IMR-90 (cell line): ENCODE measurements around the gene KLK1. TPM values are rescaled to one million over a fixed set of nuclear protein-coding genes. Genes with fewer than 3 reads are reported as not detected.

Experiments
- ATAC-seq: fragments of 200-7000 bp; cut with Tn5 transposase; 2 replicates; pipeline ENCODE4 v1.9.1; 2020; ENCODE audit warnings: low read depth, mild to moderate bottlenecking, moderate library complexity
- BruUV-seq: library from RNA; stranded (reverse); fragments of 400-500 nt; replicated peaks from 2 replicates; lab custom pipeline; 2021; lab: Mats Ljungman, UMichigan
- CTCF ChIA-PET: fragments of 300-600 bp; formaldehyde crosslinking; extraction: SDS; loops from one replicate; lab custom pipeline; 2021; ENCODE audit warnings: antibody characterized with exemption; lab: Yijun Ruan, JAX
- POLR2A ChIA-PET: fragments of 300-600 bp; sonication (Branson Sonifier 250); formaldehyde crosslinking; loops from one replicate; lab custom pipeline; 2022; ENCODE audit warnings: antibody characterized with exemption; ENCODE audit not compliant: unreplicated experiment; lab: Charles Lee
- DNase-seq: peaks from one replicate; pipeline ENCODE4 v3.0.0; 2013
- H2AFZ ChIP-seq: replicated peaks from 2 replicates; pipeline ENCODE3; 2013; ENCODE audit warnings: low read length, mild to moderate bottlenecking; ENCODE audit not compliant: poor library complexity
- H2AK5ac ChIP-seq: 2 replicates; pipeline ENCODE4 v1.6.1; 2013; ENCODE audit warnings: low read depth, low read length, inconsistent platforms
- H2AK9ac ChIP-seq: replicated peaks from 2 replicates; pipeline ENCODE3; 2013; ENCODE audit warnings: mild to moderate bottlenecking, low read depth, low read length, moderate library complexity; ENCODE audit not compliant: poor library complexity
- H2BK120ac ChIP-seq: 2 replicates; pipeline ENCODE4 v1.6.1; 2013; ENCODE audit warnings: low read depth, low read length, inconsistent platforms
- H2BK15ac ChIP-seq: 3 replicates; pipeline ENCODE4 v1.6.1; 2013; ENCODE audit warnings: low read depth, low read length, inconsistent platforms
- H2BK20ac ChIP-seq: 2 replicates; pipeline ENCODE4 v1.6.1; 2013; ENCODE audit warnings: low read depth, mild to moderate bottlenecking, inconsistent platforms, low read length, moderate library complexity
- H2BK5ac ChIP-seq: 2 replicates; pipeline ENCODE4 v1.6.1; 2013; ENCODE audit warnings: mild to moderate bottlenecking, low read depth, low read length, inconsistent platforms; ENCODE audit not compliant: poor library complexity, severe bottlenecking
- H3K14ac ChIP-seq: replicated peaks from 2 replicates; pipeline ENCODE4 v1.6.1; 2013; ENCODE audit warnings: low read depth, low read length, inconsistent platforms
- H3K18ac ChIP-seq: 2 replicates; pipeline ENCODE4 v1.6.1; 2013; ENCODE audit warnings: low read depth, low read length, control low read depth
- H3K23ac ChIP-seq: 2 replicates; pipeline ENCODE4 v1.6.1; 2013; ENCODE audit warnings: low read depth, low read length, inconsistent platforms
- H3K27ac ChIP-seq: 2 replicates; pipeline ENCODE4 v1.5.1; 2013; ENCODE audit warnings: mild to moderate bottlenecking, control low read depth, low read length; ENCODE audit not compliant: insufficient read depth
- H3K27me3 ChIP-seq: 2 replicates; pipeline ENCODE4 v1.6.1; 2013; ENCODE audit warnings: low read length; ENCODE audit not compliant: control insufficient read depth, insufficient read depth
- H3K36me3 ChIP-seq: 2 replicates; pipeline ENCODE4 v1.6.1; 2013; ENCODE audit warnings: low read length, mixed read lengths; ENCODE audit not compliant: control insufficient read depth, insufficient read depth
- H3K4ac ChIP-seq: 2 replicates; pipeline ENCODE4 v1.6.1; 2013; ENCODE audit warnings: low read depth, low read length, inconsistent platforms
- H3K4me1 ChIP-seq: 2 replicates; pipeline ENCODE4 v1.6.1; 2013; ENCODE audit warnings: low read length, mixed read lengths; ENCODE audit not compliant: control insufficient read depth, insufficient read depth
- H3K4me2 ChIP-seq: 2 replicates; pipeline ENCODE4 v1.6.1; 2013; ENCODE audit warnings: low read depth, mild to moderate bottlenecking, control low read depth, low read length, moderate library complexity
- H3K4me3 ChIP-seq: 2 replicates; pipeline ENCODE4 v1.5.1; 2013; ENCODE audit warnings: low read depth, mild to moderate bottlenecking, control low read depth, low read length, moderate library complexity; ENCODE audit not compliant: insufficient read depth
- H3K56ac ChIP-seq: 2 replicates; pipeline ENCODE4 v1.6.1; 2013; ENCODE audit warnings: low read length, inconsistent platforms; ENCODE audit not compliant: insufficient read depth; ENCODE audit errors: extremely low read depth
- H3K79me1 ChIP-seq, 2 experiments: 2 replicates each; pipeline ENCODE4 v1.6.1; 2013; ENCODE audit warnings: low read length in 2 of 2, inconsistent platforms in 1 of 2, low read depth in 1 of 2
- H3K9ac ChIP-seq: 2 replicates; pipeline ENCODE4 v1.6.1; 2013; ENCODE audit warnings: low read depth, low read length, control low read depth
- H3K9me1 ChIP-seq: 2 replicates; pipeline ENCODE4 v1.6.1; 2013; ENCODE audit warnings: low read length, inconsistent platforms; ENCODE audit not compliant: insufficient read depth
- H3K9me3 ChIP-seq: 2 replicates; pipeline ENCODE4 v1.6.1; 2013; ENCODE audit warnings: low read length; ENCODE audit not compliant: control insufficient read depth, insufficient read depth
- H4K20me1 ChIP-seq: 2 replicates; pipeline ENCODE4 v1.6.1; 2013; ENCODE audit warnings: low read length, inconsistent platforms; ENCODE audit not compliant: insufficient read depth
- H4K5ac ChIP-seq: 2 replicates; pipeline ENCODE4 v1.6.1; 2013; ENCODE audit warnings: mild to moderate bottlenecking, low read depth, low read length, control low read depth
- H4K8ac ChIP-seq, 2 experiments: 2 replicates each; pipeline ENCODE4 v1.6.1; 2013; ENCODE audit warnings: low read depth in 2 of 2, low read length in 2 of 2, control low read depth in 1 of 2, inconsistent platforms in 1 of 2
- H4K91ac ChIP-seq: 2 replicates; pipeline ENCODE4 v1.6.1; 2013; ENCODE audit warnings: low read depth, low read length, inconsistent platforms; ENCODE audit not compliant: insufficient read depth
- MAFK ChIP-seq: IDR thresholded peaks from 2 replicates; pipeline ENCODE4 v1.6.1; 2012; ENCODE audit warnings: low read depth, low read length, improper control_type of control experiment
- MXI1 ChIP-seq: IDR thresholded peaks from 2 replicates; pipeline ENCODE4 v1.6.1; 2012; ENCODE audit warnings: low read depth, mild to moderate bottlenecking, low read length, moderate library complexity, borderline replicate concordance
- NFE2L2 ChIP-seq: fragments of 150-350 bp; IDR thresholded peaks from 2 replicates; pipeline ENCODE4 v1.6.1; 2016; ENCODE audit warnings: low read depth, mild to moderate bottlenecking, low read length
- POLR2A ChIP-seq: IDR thresholded peaks from 2 replicates; pipeline ENCODE4 v1.6.1; 2012; ENCODE audit warnings: mild to moderate bottlenecking, low read depth, low read length
- RAD21 ChIP-seq: IDR thresholded peaks from 2 replicates; pipeline ENCODE4 v1.6.1; 2012; ENCODE audit warnings: low read length, improper control_type of control experiment
- RCOR1 ChIP-seq: IDR thresholded peaks from 2 replicates; pipeline ENCODE4 v1.6.1; 2012; ENCODE audit warnings: mild to moderate bottlenecking, low read length, improper control_type of control experiment; ENCODE audit not compliant: insufficient replicate concordance
- RFX5 ChIP-seq: IDR thresholded peaks from 2 replicates; pipeline ENCODE4 v1.8.0; 2012; ENCODE audit warnings: low read depth, mild to moderate bottlenecking, low read length, moderate library complexity
- WGBS, 2 experiments: methylation state at CpG; one replicate each; pipeline versions ENCODE4 v1.1.5 to v1.1.7; 2013; ENCODE audit warnings: missing lambda C conversion rate in 2 of 2; ENCODE audit not compliant: insufficient read length in 1 of 2; ENCODE audit errors: extremely low coverage in 2 of 2; 5-methylcytosine and 5-hydroxymethylcytosine counted together
- dilution Hi-C: fragments of 300-500 bp; cut with HindIII; formaldehyde crosslinking; loops from one replicate; pipeline ENCODE4 v1.14.3; 2018; ENCODE audit warnings: low sequenced_read_pairs; ENCODE audit not compliant: unreplicated experiment
- in situ Hi-C: fragments of 300-500 bp; cut with MboI; formaldehyde crosslinking; loops from 3 replicates; pipeline ENCODE4 v1.14.3; 2019; ENCODE audit warnings: low sequenced_read_pairs, inconsistent platforms, mixed read lengths
- intact Hi-C: fragments of 100-400 bp; cut with micrococcal nuclease; formaldehyde crosslinking; loops from 2 replicates; pipeline ENCODE4 v1.10.0; 2022
- polyA plus RNA-seq, 3 experiments: library from polyadenylated mRNA; depleted of rRNA; stranded (reverse); fragments of >200 nt; gene quantifications; 2 replicates each; pipeline ENCODE4 v1.2.3, GENCODE V29; 2012; ENCODE audit warnings: low replicate concordance in 1 of 3
- total RNA-seq: library from RNA; depleted of rRNA; stranded (reverse); fragments of >200 nt; gene quantifications from 2 replicates; pipeline ENCODE4 v1.2.3, GENCODE V29; 2012

Gene KLK1
- total and polyA plus RNA-seq, 2 of the 4 experiments (the other 2 are of a cell fraction) = not detected

DNA sequence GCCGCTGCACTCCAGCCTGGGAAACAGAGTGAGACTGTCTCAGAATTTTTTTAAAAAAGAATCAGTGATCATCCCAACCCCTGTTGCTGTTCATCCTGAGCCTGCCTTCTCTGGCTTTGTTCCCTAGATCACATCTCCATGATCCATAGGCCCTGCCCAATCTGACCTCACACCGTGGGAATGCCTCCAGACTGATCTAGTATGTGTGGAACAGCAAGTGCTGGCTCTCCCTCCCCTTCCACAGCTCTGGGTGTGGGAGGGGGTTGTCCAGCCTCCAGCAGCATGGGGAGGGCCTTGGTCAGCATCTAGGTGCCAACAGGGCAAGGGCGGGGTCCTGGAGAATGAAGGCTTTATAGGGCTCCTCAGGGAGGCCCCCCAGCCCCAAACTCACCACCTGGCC lies 49.5 kb upstream of the KLK1 start, which contains the start of gene KLK2:
TSS of gene KLK2 (plus strand) at position 384 of the 400 bp plus-strand sequence. CDS start 35 bp downstream, outside the sequence.
- no peak within 1 kb of the TSS for H2BK15ac ChIP-seq
- in situ Hi-C loops = no loop called here
- no peak for ATAC-seq

More for the DNA sequence above, 49.5 kb upstream of the KLK1 start, which contains the start of gene KLK2:
- H3K79me1 ChIP-seq = no peaks in the 10 kb centered on the region
- no peak within 1 kb of the TSS for H3K4ac ChIP-seq
- CTCF ChIA-PET = no interaction called here
- no peak within 1 kb of the TSS for H2AK5ac ChIP-seq
- dilution Hi-C loops (no loop called here), intact Hi-C loops (no loop called here)
- no peak within 1 kb of the TSS for H2BK20ac ChIP-seq
- no peak within 1 kb of the TSS for H3K4me2 ChIP-seq
- H3K36me3 ChIP-seq = no peaks in the 10 kb centered on the region
- WGBS, 2 experiments = 100% methylated on average over 1 of the region's 3 CpGs; no CpG with 5 or more reads in 1 of the 2 experiments
- H3K23ac ChIP-seq = no peak within 1 kb of the TSS
- no peak within 1 kb of the TSS for H4K91ac ChIP-seq
- no peak within 1 kb of the TSS for H2BK120ac ChIP-seq
- no peak within 1 kb of the TSS for H4K8ac ChIP-seq
- no peak within 1 kb of the TSS for H3K4me3 ChIP-seq
- no peaks in the 10 kb centered on the region for H4K20me1 ChIP-seq
- H3K9ac ChIP-seq = no peak within 1 kb of the TSS
- no peaks in the 10 kb centered on the region for H3K9me3 ChIP-seq
- no peak for DNase-seq
- no peak within 1 kb of the TSS for H3K18ac ChIP-seq
- BruUV-seq = no TSS peak
- H4K5ac ChIP-seq = no peak within 1 kb of the TSS
- H3K27me3 ChIP-seq = peaks cover 2% of the 10 kb centered on the region; the same call in 1 of the 2 replicates
- POLR2A ChIA-PET = no interaction called here
- H3K14ac ChIP-seq = no peak within 1 kb of the TSS
- no peak within 1 kb of the TSS for H2AK9ac ChIP-seq
- no peaks in the 10 kb centered on the region for H3K4me1 ChIP-seq
- TF ChIP-seq MXI1 = no peak
- no peak for TF ChIP-seq RFX5
- TF ChIP-seq POLR2A = no peak
- TF ChIP-seq NFE2L2 = no peak
- no peak for TF ChIP-seq MAFK
- no peak for TF ChIP-seq RAD21
- TF ChIP-seq RCOR1 = no peak
- no peaks in the 10 kb centered on the region for H3K9me1 ChIP-seq
- no peak within 1 kb of the TSS for H2BK5ac ChIP-seq
- no peak within 1 kb of the TSS for H2AFZ ChIP-seq
- H3K27ac ChIP-seq = no peak within 1 kb of the TSS
- H3K56ac ChIP-seq = no peak within 1 kb of the TSS
